GM12878 (cell line): ENCODE data around the gene KRTAP10-11. TPM values are rescaled to one million over a fixed set of nuclear protein-coding genes. Genes with fewer than 3 reads are reported as not detected.

Experiments
- ATAC-seq: fragments of 200-7000 bp; cut with Tn5 transposase; 3 replicates; pipeline ENCODE4 v1.9.1; 2020; ENCODE audit warnings: mild to moderate bottlenecking, moderate library complexity
- BruUV-seq: library from RNA; stranded (reverse); fragments of 400-500 nt; replicated peaks from 2 replicates; lab custom pipeline; 2021; lab: Mats Ljungman, UMichigan
- CTCF ChIA-PET: fragments of 300-600 bp; sonication (Branson Sonifier 250); formaldehyde crosslinking; extraction: SDS; loops from one replicate; lab custom pipeline; 2021; ENCODE audit warnings: inconsistent platforms; lab: Yijun Ruan, JAX
- POLR2A ChIA-PET: fragments of 350-600 bp; formaldehyde crosslinking; extraction: SDS; loops from one replicate; lab custom pipeline; 2021; ENCODE audit warnings: inconsistent platforms; lab: Charles Lee
- RAD21 ChIA-PET: fragments of 300-600 bp; sonication (Branson Sonifier 250); formaldehyde crosslinking; loops from one replicate; lab custom pipeline; 2023; ENCODE audit warnings: antibody characterized with exemption; ENCODE audit not compliant: unreplicated experiment; lab: Charles Lee
- SMC1A ChIA-PET: fragments of 300-600 bp; sonication (Branson Sonifier 250); formaldehyde crosslinking; loops from one replicate; lab custom pipeline; 2023; ENCODE audit not compliant: unreplicated experiment, uncharacterized antibody; lab: Charles Lee
- DNase-seq: peaks from one replicate; pipeline ENCODE4 v3.0.0-alpha.2; 2011; ENCODE audit warnings: low read depth, low spot score
- FAIRE-seq: peaks from 3 replicates; lab custom pipeline; 2011; peaks lifted over from hg19 to GRCh38; lab: Jason Lieb, UNC
- H2AFZ ChIP-seq: 2 replicates; pipeline ENCODE4 v1.6.0; 2011; ENCODE audit warnings: low read depth, low read length, control low read depth; ENCODE audit not compliant: control insufficient read depth
- H3K27ac ChIP-seq: 2 replicates; pipeline ENCODE4 v1.5.1; 2011; ENCODE audit warnings: control low read depth; ENCODE audit not compliant: control insufficient read depth, insufficient read depth
- H3K27me3 ChIP-seq, 2 experiments: replicated peaks in 1 of 2; 2 replicates each; pipeline versions ENCODE4 v1.6.0 to v1.6.1; 2011; ENCODE audit warnings: low read length in 1 of 2; ENCODE audit not compliant: control insufficient read depth in 2 of 2, insufficient read depth in 2 of 2
- H3K36me3 ChIP-seq, 2 experiments: 2 replicates each; pipeline ENCODE4 v1.5.1; 2011; ENCODE audit warnings: low read length in 1 of 2; ENCODE audit not compliant: control insufficient read depth in 2 of 2, insufficient read depth in 2 of 2
- H3K4me1 ChIP-seq: 2 replicates; pipeline ENCODE4 v1.6.1; 2011; ENCODE audit warnings: mild to moderate bottlenecking, low read length, moderate library complexity, mixed read lengths; ENCODE audit not compliant: control insufficient read depth, insufficient read depth
- H3K4me2 ChIP-seq: 2 replicates; pipeline ENCODE4 v1.6.0; 2011; ENCODE audit warnings: control low read depth; ENCODE audit not compliant: control insufficient read depth, insufficient read depth
- H3K4me3 ChIP-seq: fragments of 200-600 bp; sonication (generic); 2 replicates; pipeline ENCODE4 v1.5.1; 2016
- H3K79me2 ChIP-seq: 2 replicates; pipeline ENCODE4 v1.6.0; 2011; ENCODE audit warnings: low read length; ENCODE audit not compliant: control insufficient read depth, insufficient read depth
- H3K9ac ChIP-seq: 2 replicates; pipeline ENCODE4 v1.8.0; 2011; ENCODE audit warnings: low read length, control low read depth, mixed read lengths; ENCODE audit not compliant: control insufficient read depth, insufficient read depth
- H3K9me3 ChIP-seq: replicated peaks from 3 replicates; pipeline ENCODE4 v1.5.1; 2011; ENCODE audit warnings: mild to moderate bottlenecking, low read length; ENCODE audit not compliant: control insufficient read depth, insufficient read depth
- H4K20me1 ChIP-seq: 2 replicates; pipeline ENCODE4 v1.6.0; 2011; ENCODE audit not compliant: control insufficient read depth, insufficient read depth
- ASH2L ChIP-seq: fragments of 300-600, 200-600 bp; sonication (generic); IDR thresholded peaks from 2 replicates; pipeline ENCODE4 v1.6.1; 2017; ENCODE audit warnings: low read depth, mild to moderate bottlenecking, borderline replicate concordance
- PAX5 ChIP-seq: IDR thresholded peaks from 2 replicates; pipeline ENCODE4 v1.6.1; 2011; ENCODE audit warnings: low read depth, low read length, borderline replicate concordance
- ZNF207 ChIP-seq: fragments of 450-650 bp; IDR thresholded peaks from 2 replicates; pipeline ENCODE4 v1.6.1; 2014; ENCODE audit warnings: antibody characterized with exemption, mild to moderate bottlenecking, borderline replicate concordance
- WGBS: methylation state at CpG from one replicate; pipeline ENCODE4 v1.1.6; 2016; ENCODE audit warnings: low lambda C conversion rate; ENCODE audit not compliant: insufficient replicate concordance, insufficient coverage; ENCODE audit errors: missing lambda C conversion rate; 5-methylcytosine and 5-hydroxymethylcytosine counted together
- in situ Hi-C: fragments of 300-500 bp; cut with MboI; formaldehyde crosslinking; loops from 9 replicates; pipeline ENCODE4 v1.14.3; 2018; ENCODE audit warnings: mixed read lengths
- intact Hi-C: fragments of 100-400 bp; cut with micrococcal nuclease; formaldehyde crosslinking; loops from one replicate; pipeline ENCODE4 v1.14.2; 2022; ENCODE audit not compliant: unreplicated experiment
- polyA plus RNA-seq, 11 experiments: library from polyadenylated mRNA; depleted of rRNA in 4 of 11; unstranded in 6 of 11; stranded (reverse) in 5 of 11; fragments of >200 nt; fragmentation: Nextera tagmentation in 4 of 11; fragmentation: Illumina TruSeq in 1 of 11; extraction: Ambion mirVana in 4 of 11; extraction: Trizol in 1 of 11; gene quantifications; 1 replicate in 1 of 11; 2 replicates in 10 of 11; pipeline versions ENCODE4 v1.2.1 to v1.2.3, GENCODE V29; 2011 to 2016; ENCODE audit warnings: inconsistent platforms in 2 of 11, missing spikeins in 2 of 11, low read depth in 1 of 11
- total RNA-seq, 4 experiments: library from RNA; depleted of rRNA in 3 of 4; stranded (reverse); fragments of >200 nt in 3 of 4; fragmentation: Illumina TruSeq in 1 of 4; extraction: Trizol in 1 of 4; gene quantifications; 2 replicates each; pipeline versions ENCODE4 v1.2.1 to v1.2.3, GENCODE V29; 2013 to 2021

Gene KRTAP10-11
- total and polyA plus RNA-seq, 10 of the 15 experiments (the other 5 are each of a cell fraction or from before 2014, with no cell fraction given), result not detected

DNA sequence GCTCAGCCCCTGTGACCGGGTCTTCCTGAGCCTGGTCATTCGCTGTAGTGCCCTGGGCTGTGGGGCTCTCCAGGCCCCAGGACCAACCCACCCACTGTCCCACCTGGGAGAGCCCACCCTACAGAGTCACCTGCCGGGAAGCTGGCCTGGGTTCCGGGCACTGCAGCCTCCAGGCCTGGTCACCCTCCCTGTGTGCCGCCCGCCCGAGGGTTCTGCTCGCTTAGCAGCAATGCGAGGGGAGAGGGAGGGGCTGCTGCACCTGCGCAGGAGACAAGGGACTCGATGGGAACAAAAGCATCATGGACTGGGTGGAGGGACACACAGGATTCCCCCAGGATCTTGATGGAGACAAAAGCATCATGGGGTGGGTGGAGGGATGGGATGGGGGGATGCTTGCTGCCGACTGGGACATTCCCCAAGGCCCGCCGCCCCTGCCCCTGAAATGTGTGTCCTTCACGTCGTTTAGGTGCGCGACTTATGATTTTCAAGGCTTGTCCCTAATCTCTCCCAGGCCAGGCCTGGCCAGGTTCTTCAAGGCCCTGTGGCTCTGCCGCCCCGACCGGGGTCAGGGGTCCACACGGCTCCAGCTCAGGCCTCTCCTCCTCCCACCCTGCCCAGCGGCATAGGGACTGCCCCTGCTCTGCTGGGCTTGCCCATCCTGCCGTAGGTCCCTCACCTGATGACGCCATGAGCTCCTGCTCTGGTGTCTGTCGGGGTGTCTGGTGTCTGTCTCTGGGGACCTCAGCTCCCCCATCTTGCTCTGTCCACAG lies 32.6 kb upstream of the KRTAP10-11 start:
- ChIA-PET CTCF (no interaction called here), POLR2A (no interaction called here), SMC1A (no interaction called here), RAD21 (no interaction called here)
- Histone ChIP-seq H3K9me3 (peaks cover 2% of the 10 kb centered on the region; the same call in 1 of the 3 replicates), H3K9ac (no peak overlapping the region), H3K27me3 (no peaks in the 10 kb centered on the region), H3K4me1 (no peaks in the 10 kb centered on the region), H2AFZ (no peak overlapping the region), H3K4me3 (no peak overlapping the region), H3K27ac (no peak overlapping the region), H3K4me2 (no peak overlapping the region), H3K79me2 (no peaks in the 10 kb centered on the region), H3K36me3 (no peaks in the 10 kb centered on the region), H4K20me1 (no peaks in the 10 kb centered on the region)
- WGBS, result 64% methylated on average over 23 of the region's 26 CpGs
- FAIRE-seq (no peak), ATAC-seq (no peak), DNase-seq (no peak)
- TF ChIP-seq ASH2L, result no peak
- in situ Hi-C loops (no loop called here), intact Hi-C loops (no loop called here)
- BruUV-seq, result no TSS peak

DNA sequence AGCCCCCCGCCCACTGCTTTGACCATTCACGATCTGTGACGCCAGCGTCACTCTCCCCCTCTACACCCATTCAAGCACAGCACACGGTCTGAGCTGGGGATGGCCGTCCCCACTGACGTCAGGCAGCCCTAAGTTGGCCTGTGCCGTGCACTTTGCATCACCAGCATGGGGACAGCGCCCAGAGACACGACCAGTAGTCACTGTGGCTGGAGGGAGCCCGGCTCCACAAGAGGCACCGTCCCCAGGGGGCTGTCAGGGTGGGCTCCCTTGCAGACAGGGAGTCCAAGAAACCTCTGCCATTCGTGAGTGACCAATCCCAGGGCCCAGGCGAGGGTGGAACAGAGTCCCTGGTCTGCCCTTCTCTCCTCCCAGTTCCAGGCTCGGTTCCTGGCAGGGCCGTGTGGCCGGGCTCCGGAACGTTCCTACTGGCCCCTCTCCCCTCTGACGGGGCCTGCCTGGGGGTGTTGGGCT lies 32.0 kb upstream of the KRTAP10-11 start:
- Histone ChIP-seq H3K4me1 (no peaks in the 10 kb centered on the region), H3K79me2 (no peaks in the 10 kb centered on the region), H3K4me2 (no peak overlapping the region), H3K36me3 (no peaks in the 10 kb centered on the region), H3K27ac (no peak overlapping the region), H3K9me3 (peaks cover 2% of the 10 kb centered on the region; the same call in 1 of the 3 replicates), H3K27me3 (no peaks in the 10 kb centered on the region), H4K20me1 (no peaks in the 10 kb centered on the region), H2AFZ (no peak overlapping the region), H3K4me3 (no peak overlapping the region), H3K9ac (no peak overlapping the region)
- WGBS, result 26% methylated on average over 18 of the region's 20 CpGs
- ATAC-seq, result no peak
- ChIA-PET RAD21 (no interaction called here), CTCF (no interaction called here), SMC1A (no interaction called here), POLR2A (no interaction called here)
- in situ Hi-C loops, result no loop called here
- TF ChIP-seq PAX5, result no peak
- TF ChIP-seq ZNF207, result no peak
- DNase-seq, result no peak
- intact Hi-C loops, result no loop called here
- no peak for FAIRE-seq
- BruUV-seq, result no TSS peak
